Activated naive CD8-positive, alpha-beta T cell treated with anti-CD3 and anti-CD28 coated beads for 36 hours (primary cell): Measurements from ENCODE around the gene KATNB1. TPM values are rescaled to one million over a fixed set of nuclear protein-coding genes. Genes with fewer than 3 reads are reported as not detected.

Experiments used
- DNase-seq: peaks from one replicate; pipeline ENCODE4 v3.0.0; 2021
- H3K27ac Mint-ChIP-seq: one replicate; pipeline ENCODE4 v1.8.0; 2022; ENCODE audit warnings: mild to moderate bottlenecking, moderate library complexity, mixed read lengths
- H3K27me3 Mint-ChIP-seq: one replicate; pipeline ENCODE4 v1.8.0; 2022; ENCODE audit warnings: mild to moderate bottlenecking, mixed read lengths
- H3K36me3 Mint-ChIP-seq: one replicate; pipeline ENCODE4 v1.8.0; 2021; ENCODE audit warnings: mild to moderate bottlenecking, mixed read lengths
- H3K4me1 Mint-ChIP-seq: one replicate; pipeline ENCODE4 v1.8.0; 2021; ENCODE audit warnings: mixed read lengths
- H3K4me3 Mint-ChIP-seq: one replicate; pipeline ENCODE4 v1.8.0; 2022; ENCODE audit warnings: mild to moderate bottlenecking, moderate library complexity, mixed read lengths
- H3K9me3 Mint-ChIP-seq: one replicate; pipeline ENCODE4 v1.8.0; 2022; ENCODE audit warnings: mixed read lengths
- total RNA-seq, 2 experiments: library from RNA; stranded (reverse); gene quantifications; one replicate each; pipeline ENCODE4 v1.2.3, GENCODE V29; 2021

The KATNB1 gene
- total RNA-seq, 2 experiments from 2014 or later = 51.2 to 55.5 TPM

DNA sequence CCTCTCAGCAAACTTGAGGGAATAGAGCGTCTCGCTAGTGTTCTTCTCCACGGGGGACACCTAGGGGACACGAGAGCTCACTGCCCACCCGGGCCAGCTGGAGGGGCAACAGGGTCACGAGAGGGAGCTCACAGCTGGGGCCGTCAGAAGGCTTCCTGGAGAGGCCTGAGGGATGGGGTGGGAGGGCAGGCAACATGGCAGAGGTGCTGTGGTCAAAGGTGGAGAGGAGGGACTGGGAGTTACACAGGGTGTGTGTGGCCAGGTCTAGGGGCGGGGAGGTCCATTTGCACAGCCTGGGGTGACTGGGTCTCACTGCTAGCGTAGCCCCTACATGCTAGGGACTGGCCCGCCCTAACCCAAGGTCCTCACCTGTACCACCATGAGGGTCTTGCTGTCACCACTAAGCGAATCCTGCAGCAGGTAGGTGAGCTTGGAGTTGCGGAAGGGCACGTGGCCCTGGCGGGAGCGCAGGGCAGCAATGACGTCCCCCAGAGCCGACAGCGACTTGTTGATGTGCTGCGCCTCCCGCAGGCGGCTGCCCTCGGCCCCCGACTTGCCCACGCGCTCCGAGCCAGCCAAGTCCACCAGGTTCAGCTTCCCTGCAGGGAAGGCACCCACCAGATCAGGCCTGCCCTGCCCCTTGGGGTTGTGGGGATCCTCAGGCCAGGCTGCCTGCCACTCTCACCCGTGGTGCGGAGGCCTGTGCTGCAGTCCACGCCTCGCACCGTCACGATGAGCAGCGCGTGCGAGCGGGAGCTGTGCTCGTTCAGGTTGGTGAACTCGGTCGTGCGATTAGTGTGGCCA, 25.0 kb downstream of the KATNB1 start:
- Mint-ChIP-seq H3K27ac (no peak overlapping the region), H3K36me3 (peaks cover 5% of the 10 kb centered on the region), H3K4me3 (no peak overlapping the region), H3K4me1 (no peaks in the 10 kb centered on the region), H3K9me3 (no peaks in the 10 kb centered on the region), H3K27me3 (no peaks in the 10 kb centered on the region)
- DNase-seq = no peak

DNA sequence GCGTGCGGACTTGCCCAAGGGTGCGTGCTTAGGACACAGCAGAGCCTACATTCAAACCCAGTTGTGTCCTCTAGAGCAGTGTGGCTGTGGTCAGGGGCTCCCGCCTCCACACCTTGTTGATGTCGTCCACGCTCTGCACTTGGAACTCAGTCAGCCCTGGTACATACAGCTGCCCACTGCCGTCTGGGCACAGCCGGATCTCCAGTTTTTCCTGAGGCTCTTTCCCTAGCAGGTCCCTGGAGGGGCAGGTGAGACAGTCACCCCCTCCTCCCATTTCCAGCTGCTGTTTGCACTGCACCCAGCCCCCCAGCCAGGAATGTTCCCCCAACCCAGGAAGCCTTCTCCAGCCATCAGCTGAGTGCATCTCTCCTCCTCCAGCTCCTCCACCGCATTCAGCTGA, 25.7 kb downstream of the KATNB1 start:
- Mint-ChIP-seq H3K27me3 (no peaks in the 10 kb centered on the region), H3K36me3 (no peaks in the 10 kb centered on the region), H3K4me1 (no peaks in the 10 kb centered on the region), H3K27ac (no peak overlapping the region), H3K9me3 (no peaks in the 10 kb centered on the region), H3K4me3 (no peak overlapping the region)
- DNase-seq = no peak

DNA sequence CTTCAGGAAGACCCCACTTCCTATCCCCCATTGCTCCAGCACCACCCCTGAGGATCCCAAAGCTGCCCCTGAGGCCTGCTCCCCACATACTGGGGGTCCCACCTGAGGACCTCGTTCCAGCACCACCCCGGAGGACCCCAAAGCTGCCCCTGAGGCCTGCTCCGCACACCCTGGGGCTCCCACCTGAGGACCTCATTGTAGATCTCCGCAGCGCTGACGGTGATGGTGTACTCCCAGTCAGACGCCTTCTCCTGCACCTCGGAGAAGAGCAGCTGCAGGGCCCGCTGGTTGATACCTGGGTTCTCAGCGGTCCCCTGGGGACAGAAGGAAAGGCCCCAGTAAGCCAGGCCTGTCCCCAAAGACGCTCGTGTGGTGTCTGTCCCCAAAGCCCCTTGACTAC, 26.4 kb downstream of the KATNB1 start:
- Mint-ChIP-seq H3K27ac (no peak overlapping the region), H3K9me3 (no peaks in the 10 kb centered on the region), H3K4me1 (no peaks in the 10 kb centered on the region), H3K27me3 (no peaks in the 10 kb centered on the region), H3K4me3 (no peak overlapping the region), H3K36me3 (no peaks in the 10 kb centered on the region)
- DNase-seq = no peak

DNA sequence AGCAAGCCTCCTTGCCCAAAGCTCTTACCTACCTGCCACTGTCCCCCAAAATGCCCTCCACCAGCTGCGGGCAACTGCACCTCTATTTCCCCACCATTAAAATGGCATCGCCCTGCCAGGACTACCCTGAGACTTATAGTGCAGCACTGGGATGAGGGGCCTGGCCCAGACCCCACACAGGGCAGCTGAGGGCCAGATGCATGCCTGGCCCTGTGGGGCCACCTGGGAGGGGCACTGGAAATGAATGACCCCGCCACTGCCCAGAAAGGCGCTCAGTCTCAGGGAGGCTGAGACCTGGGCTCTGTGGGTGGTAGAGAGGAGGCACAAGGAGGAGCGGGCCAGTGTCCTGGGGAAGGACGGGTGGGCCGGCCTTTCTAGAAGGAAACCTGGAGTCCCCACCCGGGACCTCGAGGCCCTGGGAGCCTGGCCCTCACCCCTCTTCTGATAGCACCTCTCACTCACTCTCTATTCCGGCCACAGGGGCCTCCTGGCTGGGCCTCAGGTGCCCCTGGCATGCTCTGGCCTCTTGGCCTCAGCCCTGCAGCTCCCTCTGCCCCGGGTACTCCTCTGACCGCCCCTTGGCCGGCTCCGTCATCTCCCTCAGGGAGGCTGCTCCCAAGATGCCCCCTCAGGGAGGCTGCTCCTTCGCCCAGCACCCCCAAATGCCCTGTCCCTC, 26.9 kb downstream of the KATNB1 start:
- Mint-ChIP-seq H3K27ac (no peak overlapping the region), H3K4me1 (no peaks in the 10 kb centered on the region), H3K36me3 (no peaks in the 10 kb centered on the region), H3K27me3 (no peaks in the 10 kb centered on the region), H3K4me3 (no peak overlapping the region), H3K9me3 (no peaks in the 10 kb centered on the region)
- DNase-seq = no peak

DNA sequence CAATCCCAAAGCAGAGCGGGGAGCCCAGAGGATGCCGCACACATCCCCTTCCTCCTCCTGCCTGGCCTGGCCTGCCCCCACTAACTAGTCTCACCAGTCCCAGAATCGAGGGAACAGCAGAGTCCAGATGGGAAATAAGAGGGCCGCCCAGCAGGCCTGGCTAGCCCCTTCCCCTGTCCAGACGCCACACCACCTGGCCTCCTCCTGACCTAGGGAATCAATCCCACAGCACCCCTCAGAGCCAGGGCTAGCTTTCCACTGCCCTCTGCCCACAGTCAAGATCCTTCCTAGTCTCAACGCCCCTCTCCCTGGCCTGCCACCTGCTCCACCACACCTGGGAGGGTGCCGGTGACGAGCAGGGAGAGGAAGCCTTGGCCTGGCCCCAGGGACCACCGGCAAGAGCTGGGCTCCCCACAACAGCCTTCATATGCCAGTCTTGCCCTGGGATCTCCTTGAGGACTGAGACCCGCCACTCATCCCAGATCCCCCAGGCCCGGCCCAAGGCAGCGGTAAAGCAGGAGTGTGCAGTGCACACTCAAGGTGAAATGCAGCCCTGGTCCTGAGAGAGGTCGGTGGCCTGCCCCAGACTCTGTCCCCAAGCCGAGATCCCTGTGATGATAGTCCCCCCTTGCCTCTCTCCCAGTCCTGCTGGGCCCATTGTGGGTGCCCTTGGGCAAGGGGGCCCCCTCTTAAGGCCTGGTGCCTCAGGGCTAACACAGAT, 27.9 kb downstream of the KATNB1 start:
- Mint-ChIP-seq H3K27me3 (no peaks in the 10 kb centered on the region), H3K27ac (no peak overlapping the region), H3K4me1 (no peaks in the 10 kb centered on the region), H3K9me3 (no peaks in the 10 kb centered on the region), H3K4me3 (no peak overlapping the region), H3K36me3 (no peaks in the 10 kb centered on the region)
- DNase-seq = no peak

DNA sequence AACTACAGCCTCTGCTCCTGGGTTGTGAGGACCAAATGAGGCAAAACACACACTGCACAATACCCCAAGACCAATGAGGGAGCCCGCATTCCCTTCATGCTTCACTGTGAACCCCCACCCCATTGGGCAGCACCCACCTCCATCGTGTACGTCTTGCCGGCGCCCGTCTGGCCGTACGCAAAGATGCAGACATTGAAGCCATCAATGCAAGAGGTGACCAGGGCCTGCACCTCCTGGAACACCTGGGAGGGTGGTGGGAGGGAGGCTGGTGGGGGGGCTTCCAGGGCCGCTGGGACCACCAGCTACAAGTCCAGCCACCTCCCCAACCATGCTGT, 28.4 kb downstream of the KATNB1 start:
- no peak for DNase-seq
- Mint-ChIP-seq H3K4me3 (no peak overlapping the region), H3K27me3 (no peaks in the 10 kb centered on the region), H3K9me3 (no peaks in the 10 kb centered on the region), H3K36me3 (no peaks in the 10 kb centered on the region), H3K4me1 (no peaks in the 10 kb centered on the region), H3K27ac (no peak overlapping the region)

DNA sequence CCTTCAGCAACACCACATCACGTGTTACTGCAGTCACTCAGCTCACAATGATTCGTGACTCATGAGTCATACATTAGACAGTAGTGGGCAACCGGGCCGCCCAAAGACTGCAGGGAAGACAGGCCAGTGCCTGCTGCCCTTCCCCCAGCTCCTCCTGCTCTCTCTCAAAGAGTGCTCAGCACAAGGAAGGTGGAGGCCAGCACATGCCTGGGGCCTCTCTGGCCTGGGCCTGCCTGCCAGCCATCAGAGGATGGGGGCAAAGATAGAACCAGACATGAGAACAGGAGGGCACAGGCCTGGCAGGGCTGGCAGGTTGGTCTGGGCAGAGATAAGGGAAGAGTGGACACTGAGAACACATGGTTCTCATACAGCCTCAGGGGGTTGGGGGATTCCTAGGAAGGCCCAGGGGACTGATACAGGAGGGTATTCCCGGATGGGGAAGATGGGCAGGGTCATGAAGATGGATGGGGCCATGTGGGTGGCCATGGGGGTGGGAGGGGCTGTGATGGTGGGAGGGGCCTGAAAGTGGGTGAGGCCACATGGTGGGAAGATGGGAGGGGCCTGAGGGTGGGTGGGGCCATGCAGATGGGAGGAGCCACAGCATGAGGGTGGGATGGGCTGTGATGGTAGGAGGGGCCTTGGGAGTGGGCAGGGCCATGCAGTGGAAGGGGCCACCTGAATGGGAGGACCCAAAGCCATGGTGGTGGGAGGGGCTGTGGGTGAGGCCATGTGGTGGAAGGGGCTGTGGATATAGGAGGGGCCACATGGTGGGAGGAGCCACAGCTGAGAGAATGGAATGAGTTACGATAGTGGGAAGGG, 29.0 kb downstream of the KATNB1 start:
- H3K27me3 Mint-ChIP-seq = no peaks in the 10 kb centered on the region
- H3K4me1 Mint-ChIP-seq = no peaks in the 10 kb centered on the region
- no peak overlapping the region for H3K27ac Mint-ChIP-seq
- H3K9me3 Mint-ChIP-seq = no peaks in the 10 kb centered on the region
- no peak overlapping the region for H3K4me3 Mint-ChIP-seq
- DNase-seq = peak; percentile 53
- H3K36me3 Mint-ChIP-seq = no peaks in the 10 kb centered on the region

DNA sequence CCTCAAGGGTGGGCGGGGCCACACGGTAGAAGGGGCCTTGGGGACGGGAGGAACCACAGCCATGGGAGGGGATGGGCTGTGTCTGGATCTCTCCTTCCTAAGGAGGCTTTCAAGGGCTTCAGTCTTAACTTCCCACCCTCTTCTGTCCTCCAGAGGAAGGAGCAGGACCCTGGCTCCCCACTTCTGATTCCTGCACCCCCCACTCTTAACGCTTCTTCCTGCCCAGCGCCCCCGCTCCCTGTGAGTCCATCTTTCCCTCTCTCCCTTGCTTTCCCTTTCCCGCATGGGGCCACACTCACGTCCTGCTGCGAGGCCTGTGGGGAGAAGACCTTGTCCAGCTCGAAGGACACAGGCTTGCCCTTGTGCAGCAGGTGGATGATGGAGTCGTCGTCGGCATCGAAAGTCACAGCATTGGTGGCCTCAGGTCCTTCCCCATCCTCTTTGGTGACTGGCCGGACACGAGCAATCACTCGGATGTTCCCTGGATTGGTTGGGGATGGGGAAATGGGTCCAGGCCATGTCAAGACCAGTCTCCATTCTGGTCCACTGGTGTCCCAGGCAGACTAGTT, 29.7 kb downstream of the KATNB1 start:
- Mint-ChIP-seq H3K27ac (no peak overlapping the region), H3K36me3 (no peaks in the 10 kb centered on the region), H3K9me3 (no peaks in the 10 kb centered on the region), H3K4me1 (no peaks in the 10 kb centered on the region), H3K27me3 (no peaks in the 10 kb centered on the region), H3K4me3 (no peak overlapping the region)
- DNase-seq = no peak

DNA sequence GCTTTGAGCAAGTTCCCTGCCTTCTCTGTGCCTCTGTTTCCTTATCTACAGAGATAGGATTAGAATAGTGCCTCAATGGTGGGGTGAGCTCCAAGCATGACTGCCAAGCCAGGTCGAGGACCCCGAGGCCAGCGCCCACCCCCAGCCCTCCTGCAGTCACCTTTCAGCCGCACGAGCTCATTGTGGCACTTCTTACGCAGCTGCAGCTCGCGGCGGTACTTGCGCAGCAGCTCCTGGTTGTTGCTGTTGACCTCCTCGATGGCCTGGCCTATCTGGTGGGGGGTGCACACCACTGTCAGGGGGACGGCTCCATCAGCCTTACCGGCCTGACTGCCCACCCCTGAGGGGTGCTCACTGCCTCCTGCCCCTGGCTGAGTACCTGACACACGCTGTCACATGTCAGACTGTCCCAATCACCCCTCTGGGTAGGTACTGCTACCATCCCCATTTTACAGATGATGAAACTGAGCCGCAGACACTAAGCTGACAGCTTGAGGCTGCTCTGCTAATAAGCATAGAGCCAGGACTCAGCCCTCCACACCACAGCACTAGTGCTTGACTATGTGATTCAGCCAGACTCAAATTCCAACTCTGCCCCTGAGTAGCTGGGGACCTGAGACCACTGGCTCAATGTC, 31.3 kb downstream of the KATNB1 start:
- H3K27me3 Mint-ChIP-seq = no peaks in the 10 kb centered on the region
- no peaks in the 10 kb centered on the region for H3K36me3 Mint-ChIP-seq
- H3K27ac Mint-ChIP-seq = no peak overlapping the region
- H3K4me1 Mint-ChIP-seq = no peaks in the 10 kb centered on the region
- H3K4me3 Mint-ChIP-seq = no peak overlapping the region
- H3K9me3 Mint-ChIP-seq = no peaks in the 10 kb centered on the region
- DNase-seq = no peak

DNA sequence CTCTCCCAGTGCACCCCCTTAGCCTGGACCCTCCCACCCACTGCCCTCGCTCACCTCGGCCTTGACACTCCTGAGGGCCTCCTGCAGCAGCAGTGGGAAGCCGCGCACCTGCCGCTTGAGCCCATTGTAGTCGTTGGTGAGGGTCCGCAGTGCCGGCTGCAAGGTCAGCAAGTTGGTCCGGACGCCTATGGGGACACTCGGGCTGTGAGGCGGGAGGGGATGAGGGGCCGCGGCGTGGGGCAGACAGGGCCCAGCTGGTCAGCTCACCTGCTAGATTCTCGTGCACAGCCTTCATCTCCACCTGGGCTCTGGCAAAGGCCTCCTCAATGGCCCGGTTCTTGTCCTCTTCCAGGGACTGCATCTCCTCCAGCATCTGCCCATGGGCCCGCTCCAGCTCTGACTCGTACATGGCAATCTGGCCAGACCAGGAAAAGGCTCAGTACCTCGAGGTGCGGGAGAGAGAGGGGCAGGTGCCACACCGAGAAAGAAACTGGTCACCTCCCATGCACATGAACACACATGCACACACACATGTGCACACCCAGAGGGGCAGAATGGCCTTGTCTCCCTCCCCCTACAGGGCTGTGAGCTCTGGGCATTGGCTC, 34.1 kb downstream of the KATNB1 start:
- Mint-ChIP-seq H3K4me3 (no peak overlapping the region), H3K27me3 (no peaks in the 10 kb centered on the region), H3K4me1 (no peaks in the 10 kb centered on the region), H3K9me3 (no peaks in the 10 kb centered on the region), H3K36me3 (no peaks in the 10 kb centered on the region), H3K27ac (no peak overlapping the region)
- no peak for DNase-seq

DNA sequence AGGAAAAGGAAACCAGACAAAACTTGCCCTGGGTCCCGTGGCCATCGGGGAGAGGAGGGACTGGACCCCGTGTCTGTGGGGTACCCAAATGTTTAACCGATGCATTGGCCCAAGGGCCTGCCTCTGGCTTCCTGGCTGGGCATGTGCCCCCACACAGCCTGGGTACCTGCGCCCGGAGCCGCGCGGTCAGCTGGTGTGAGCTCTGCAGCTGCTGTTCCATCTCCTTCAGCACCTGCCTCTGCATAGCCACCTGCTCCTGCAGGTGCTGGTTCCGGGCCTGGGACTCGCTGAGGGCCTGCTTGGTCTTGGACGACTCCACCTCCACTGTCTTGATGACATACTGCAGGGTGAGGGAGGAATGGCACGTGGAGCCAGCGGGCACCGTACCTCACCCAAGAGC, 34.8 kb downstream of the KATNB1 start:
- no peaks in the 10 kb centered on the region for H3K27me3 Mint-ChIP-seq
- H3K9me3 Mint-ChIP-seq = no peaks in the 10 kb centered on the region
- H3K4me1 Mint-ChIP-seq = no peaks in the 10 kb centered on the region
- H3K4me3 Mint-ChIP-seq = no peak overlapping the region
- no peak overlapping the region for H3K27ac Mint-ChIP-seq
- no peaks in the 10 kb centered on the region for H3K36me3 Mint-ChIP-seq
- no peak for DNase-seq

DNA sequence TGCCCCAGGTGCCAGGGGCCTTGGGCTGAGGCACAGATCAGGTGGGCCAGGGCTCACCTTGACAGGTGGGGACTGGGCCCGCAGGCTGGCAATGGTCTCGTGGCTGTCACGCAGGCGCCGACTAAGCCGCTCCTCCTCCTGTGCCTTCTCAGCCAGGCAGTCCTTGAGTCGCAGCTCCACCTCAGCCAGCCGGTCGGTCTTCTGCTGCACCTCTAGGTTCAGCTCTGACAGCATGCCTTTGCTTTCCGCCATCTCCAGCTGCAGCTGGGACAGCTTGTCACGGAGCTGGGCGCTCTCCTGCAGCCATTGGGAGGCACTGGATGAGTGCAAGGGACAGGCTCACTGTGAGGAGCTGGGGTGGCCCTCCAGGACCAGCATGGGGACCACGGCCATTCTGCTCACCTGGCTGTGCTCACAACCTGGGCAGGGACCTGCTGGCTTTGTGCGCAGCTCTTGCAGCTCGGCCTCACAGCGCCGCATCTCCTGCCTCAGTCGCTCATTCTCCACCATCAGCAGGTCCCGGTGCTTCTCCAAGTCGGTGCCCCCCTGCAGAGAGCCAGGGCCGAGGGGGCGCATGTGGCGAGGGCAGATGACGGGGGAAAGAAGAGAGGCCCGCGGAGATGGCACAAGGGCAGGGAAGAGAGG, 35.7 kb downstream of the KATNB1 start:
- Mint-ChIP-seq H3K27me3 (no peaks in the 10 kb centered on the region), H3K4me1 (no peaks in the 10 kb centered on the region), H3K36me3 (no peaks in the 10 kb centered on the region), H3K4me3 (no peak overlapping the region), H3K9me3 (no peaks in the 10 kb centered on the region), H3K27ac (no peak overlapping the region)
- DNase-seq = no peak

DNA sequence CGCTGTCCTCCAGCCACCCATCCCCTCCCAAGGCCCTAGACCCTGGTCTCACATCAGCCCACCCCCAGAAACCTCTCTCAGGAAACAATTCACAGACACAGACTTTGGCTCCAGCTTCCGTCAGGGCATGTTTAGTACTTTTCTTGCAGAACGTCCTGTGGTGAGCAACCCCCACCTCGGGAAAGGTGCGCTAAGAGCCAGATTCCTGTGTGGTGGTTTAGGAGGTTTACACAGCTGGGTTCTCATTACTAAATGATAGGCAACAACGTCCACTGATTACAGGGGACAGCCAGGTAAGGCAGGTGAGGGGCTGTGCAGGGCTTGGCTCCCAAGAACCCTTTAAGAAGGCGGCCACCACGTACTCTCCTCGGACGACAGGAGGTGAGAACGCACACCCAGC, 37.4 kb downstream of the KATNB1 start:
- Mint-ChIP-seq H3K27me3 (no peaks in the 10 kb centered on the region), H3K9me3 (no peaks in the 10 kb centered on the region), H3K4me3 (no peak overlapping the region), H3K4me1 (no peaks in the 10 kb centered on the region), H3K27ac (no peak overlapping the region), H3K36me3 (no peaks in the 10 kb centered on the region)
- no peak for DNase-seq
